ENCODE results near the gene CNIH3. TPM values are rescaled to one million over a fixed set of nuclear protein-coding genes. Genes with fewer than 3 reads are reported as not detected.

CNIH3 gene
- total and polyA plus RNA-seq, 2 donors (not counting 3 experiments of a cell fraction or from before 2014, with no cell fraction given), result 1.3 to 2.5 TPM

GRCh38 chr1:224759681-224760091 is 143.6 kb downstream of the CNIH3 start:
- DNase-seq (ENCODE audit: low read depth, low spot score) (no peak), FAIRE-seq (no peak)
- Histone ChIP-seq H3K9me3 (replicated peaks; ENCODE audit: control insufficient read depth, insufficient read depth, low read length) (no peaks in the 10 kb centered on the region), H3K36me3 (ENCODE audit: control insufficient read depth in 2 of 2, extremely low read depth in 1 of 2, insufficient read depth in 2 of 2, low read length in 2 of 2) (no peaks in the 10 kb centered on the region), H3K9me1 (replicated peaks; ENCODE audit: control insufficient read depth, extremely low read depth, insufficient read depth, low read length) (no peaks in the 10 kb centered on the region), H3K27ac (ENCODE audit: insufficient read depth, low read depth, low read length) (no peak overlapping the region), H3K4me3 (replicated peaks in 1 of 3; ENCODE audit: insufficient read depth in 1 of 3, low read depth in 1 of 3, low read length in 3 of 3) (no peak overlapping the region), H4K20me1 (replicated peaks; ENCODE audit: control insufficient read depth, extremely low read depth, insufficient read depth, low read length) (no peaks in the 10 kb centered on the region), H3K4me2 (ENCODE audit: insufficient read depth, low read length) (no peak overlapping the region), H2AFZ (ENCODE audit: low read depth, low read length) (no peak overlapping the region), H3K9ac (replicated peaks; ENCODE audit: extremely low read depth, insufficient read depth, low read length) (no peak overlapping the region), H3K4me1 (ENCODE audit: control insufficient read depth, extremely low read depth, insufficient read depth, low read length) (no peaks in the 10 kb centered on the region), H3K79me2 (ENCODE audit: control insufficient read depth, insufficient read depth, low read length) (no peaks in the 10 kb centered on the region), H3K27me3 (ENCODE audit: control insufficient read depth in 2 of 2, insufficient read depth in 2 of 2, low read length in 2 of 2) (no peaks in the 10 kb centered on the region)
- TF ChIP-seq MAX (IDR thresholded peaks at IDR 0.05; ENCODE audit: insufficient read depth, insufficient read length) (no peak), MYC (IDR thresholded peaks at IDR 0.05; ENCODE audit: low read depth, low read length) (no peak), CTCF (IDR thresholded peaks at IDR 0.05; ENCODE audit: extremely low read depth in 1 of 2, insufficient read depth in 1 of 2, low read depth in 1 of 2, low read length in 2 of 2) (no peak), POLR2AphosphoS5 (IDR thresholded peaks at IDR 0.05; ENCODE audit: insufficient read depth, low read depth, low read length) (no peak), FOS (IDR thresholded peaks at IDR 0.05; ENCODE audit: borderline replicate concordance, insufficient read depth, low read length) (no peak), POLR2A (IDR thresholded peaks at IDR 0.05; ENCODE audit: low read depth, low read length) (no peak), GATA2 (IDR thresholded peaks at IDR 0.05; ENCODE audit: insufficient read depth, insufficient read length, low read depth, low read length) (no peak), EZH2 (IDR thresholded peaks at IDR 0.05; ENCODE audit: borderline replicate concordance, low read depth, low read length, severe bottlenecking) (no peak), JUN (IDR thresholded peaks at IDR 0.05; ENCODE audit: borderline replicate concordance, insufficient read depth, insufficient read length, low read depth) (no peak)
- dilution Hi-C loops (cut with MboI; ENCODE audit: extremely low pct_ligation_motif_present, low sequenced_read_pairs) (no loop called here), intact Hi-C loops (cut with micrococcal nuclease) (loop anchor here (5.0 kb wide), 1 partner anchor 52 kb away; no protein-coding TSS in a partner anchor)
- ChIA-PET POLR2A (no interaction called here), CTCF (interaction anchor here (0.7 kb wide), 1 partner anchor 163 kb away, joined by 3 read pairs; no protein-coding TSS in a partner anchor)
- BruUV-seq (replicated peaks), result no TSS peak

Data from endothelial cell of umbilical vein (primary cell).